GM12891 (cell line): ENCODE data around the gene FOXK1.

Source experiments
- POLR2A ChIP-seq: IDR thresholded peaks from 2 replicates; pipeline ENCODE4 v1.6.1; 2011; ENCODE audit warnings: low read depth, low read length, control low read depth
- POU2F2 ChIP-seq: IDR thresholded peaks from 2 replicates; pipeline ENCODE4 v1.6.1; 2011; ENCODE audit warnings: low read depth, mild to moderate bottlenecking, control low read depth, low read length, moderate library complexity
- TAF1 ChIP-seq: IDR thresholded peaks from 2 replicates; pipeline ENCODE4 v1.6.1; 2011; ENCODE audit warnings: low read depth, low read length, control low read depth

GRCh38 chr7:4689151-4689550 is 7.1 kb downstream of the FOXK1 start:
- TF ChIP-seq POU2F2 (no peak), POLR2A (no peak), TAF1 (no peak)
